Upper lobe of left lung (tissue), 6 donors: ENCODE data around the gene FUT2. TPM values are rescaled to one million over a fixed set of nuclear protein-coding genes. Genes with fewer than 3 reads are reported as not detected.

Source experiments
- ATAC-seq, 2 donors: fragments of 200-7000 bp; cut with Tn5 transposase; one replicate each; pipeline ENCODE4 v1.9.1; 2022; ENCODE audit warnings: mild to moderate bottlenecking in 2 of 2, moderate library complexity in 2 of 2; ENCODE audit not compliant: low FRiP score in 2 of 2
- DNase-seq, 2 donors: peaks; one replicate each; pipeline ENCODE4 v3.0.0-alpha.2; 2019 to 2020
- H3K27ac ChIP-seq, 4 donors: fragments of 200-600 bp; sonication (generic); one replicate each; pipeline ENCODE4 v1.5.1; 2016 to 2019
- H3K27me3 ChIP-seq, 4 donors: fragments of 200-600 bp; sonication (generic); one replicate each; pipeline ENCODE4 v1.5.1; 2017 to 2019
- H3K36me3 ChIP-seq, 4 donors: fragments of 200-600 bp; sonication (generic); one replicate each; pipeline ENCODE4 v1.5.1; 2016 to 2019
- H3K4me1 ChIP-seq, 4 donors: fragments of 200-600 bp; sonication (generic); one replicate each; pipeline ENCODE4 v1.5.1; 2018 to 2019
- H3K4me3 ChIP-seq, 4 donors: fragments of 200-600 bp; sonication (generic); one replicate each; pipeline ENCODE4 v1.5.1; 2017 to 2019; ENCODE audit warnings: mild to moderate bottlenecking in 2 of 4, moderate library complexity in 1 of 4
- H3K9me3 ChIP-seq, 4 donors: fragments of 200-600 bp; sonication (generic); one replicate each; pipeline ENCODE4 v1.5.1; 2018 to 2019
- EP300 ChIP-seq, 4 donors: sonication (generic); formaldehyde crosslinking; IDR thresholded peaks; one replicate each; pipeline ENCODE4 v1.5.1; 2017; ENCODE audit warnings: antibody characterized with exemption in 4 of 4, control low read depth in 2 of 4
- POLR2A ChIP-seq, 4 donors: fragments of 450-650 bp; IDR thresholded peaks; one replicate each; pipeline ENCODE4 v1.5.1; 2016 to 2017; ENCODE audit warnings: antibody characterized with exemption in 4 of 4, mild to moderate bottlenecking in 2 of 4
- POLR2AphosphoS5 ChIP-seq, 2 donors: sonication (generic); formaldehyde crosslinking; IDR thresholded peaks; one replicate each; pipeline ENCODE4 v1.5.1; 2017; ENCODE audit warnings: antibody characterized with exemption in 2 of 2
- WGBS, 2 donors: methylation state at CpG; one replicate each; pipeline ENCODE4 v1.1.5; 2017 to 2018; 5-methylcytosine and 5-hydroxymethylcytosine counted together
- total RNA-seq, 6 donors: library from RNA; depleted of rRNA in 4 of 6; stranded (reverse); fragments of >200 nt in 4 of 6; gene quantifications; one replicate each; pipeline versions ENCODE4 v1.1.0 to v1.2.1, GENCODE V29; 2016 to 2021
- TF ChIP-seq, protein P1 (sequence below), 6 experiments: fragments of 450-650 bp in 4 of 6; fragments of 200-600 bp in 2 of 6; sonication (generic) in 2 of 6; IDR thresholded peaks; one replicate each; pipeline ENCODE4 v1.5.1; 2016 to 2019; ENCODE audit warnings: antibody characterized with exemption in 6 of 6
- donor health status: DM: no; HTN: no; CAD: no; lungs with moderate emphysema.
- donor health status: DM: no; HTN: yes; CAD: no; lungs with severe emphysema.

FUT2 gene
- total RNA-seq = 1 to 10 TPM in 3 of 6 donors, under 1 TPM in 2, not detected in 1; 0.15 to 4.7 (median 1.9) TPM

DNA sequence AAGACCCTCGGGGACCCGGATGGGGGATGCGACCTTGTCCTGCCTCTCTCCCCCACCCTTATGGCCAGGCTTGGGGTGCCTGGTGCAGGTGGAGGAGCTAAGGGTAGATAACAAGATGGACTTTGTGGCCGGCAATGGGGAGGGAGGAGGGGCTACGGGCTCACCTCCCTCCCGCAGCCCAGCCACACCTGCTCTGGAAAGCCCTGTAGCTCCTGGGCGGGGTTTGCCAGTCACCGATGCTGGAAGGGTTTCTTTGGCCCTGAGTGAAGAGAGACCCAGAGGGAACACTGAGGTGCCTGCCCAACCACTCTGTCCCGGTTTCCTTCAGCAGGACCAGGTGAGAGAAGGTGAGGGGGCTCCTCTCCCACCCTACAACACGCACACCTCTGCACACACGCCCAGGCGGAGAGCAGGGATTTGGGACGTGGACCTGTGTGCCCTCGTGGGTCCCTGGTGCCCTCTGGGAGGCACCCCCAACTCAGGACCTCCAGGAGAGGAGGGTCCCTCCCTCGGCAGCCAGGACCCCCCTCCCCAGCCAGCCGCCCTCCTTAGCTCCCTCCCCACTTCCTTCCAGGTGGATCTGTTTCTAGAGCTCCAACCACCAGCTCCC, at the start of gene FUT2:
FUT2 (plus strand) TSS at position 229 of the 610 bp plus-strand sequence. CDS start 6,986 bp downstream, outside the sequence.
- H3K4me3 ChIP-seq = peak within 1 kb of the TSS in 3 of 4 donors; percentile 31 to 43 (median 38)
- H3K36me3 ChIP-seq = no peaks in the 10 kb centered on the region

GRCh38 chr19:48646001-48646721, 49.6 kb upstream of the FUT2 start, which contains the start of gene CA11:
TSS of gene CA11 (minus strand) at chr19:48646187. CDS start at chr19:48645632, 555 bp downstream.
- TF ChIP-seq, protein P1, sequence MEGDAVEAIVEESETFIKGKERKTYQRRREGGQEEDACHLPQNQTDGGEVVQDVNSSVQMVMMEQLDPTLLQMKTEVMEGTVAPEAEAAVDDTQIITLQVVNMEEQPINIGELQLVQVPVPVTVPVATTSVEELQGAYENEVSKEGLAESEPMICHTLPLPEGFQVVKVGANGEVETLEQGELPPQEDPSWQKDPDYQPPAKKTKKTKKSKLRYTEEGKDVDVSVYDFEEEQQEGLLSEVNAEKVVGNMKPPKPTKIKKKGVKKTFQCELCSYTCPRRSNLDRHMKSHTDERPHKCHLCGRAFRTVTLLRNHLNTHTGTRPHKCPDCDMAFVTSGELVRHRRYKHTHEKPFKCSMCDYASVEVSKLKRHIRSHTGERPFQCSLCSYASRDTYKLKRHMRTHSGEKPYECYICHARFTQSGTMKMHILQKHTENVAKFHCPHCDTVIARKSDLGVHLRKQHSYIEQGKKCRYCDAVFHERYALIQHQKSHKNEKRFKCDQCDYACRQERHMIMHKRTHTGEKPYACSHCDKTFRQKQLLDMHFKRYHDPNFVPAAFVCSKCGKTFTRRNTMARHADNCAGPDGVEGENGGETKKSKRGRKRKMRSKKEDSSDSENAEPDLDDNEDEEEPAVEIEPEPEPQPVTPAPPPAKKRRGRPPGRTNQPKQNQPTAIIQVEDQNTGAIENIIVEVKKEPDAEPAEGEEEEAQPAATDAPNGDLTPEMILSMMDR (IDR thresholded peaks at IDR 0.05) = peak; percentile 85 to 97 (median 92)
- TF ChIP-seq POLR2AphosphoS5 (IDR thresholded peaks at IDR 0.05) = peak in 1 of 2 donors; percentile 30
- peak in 1 of 4 donors; percentile 37 for TF ChIP-seq POLR2A (IDR thresholded peaks at IDR 0.05)
- no peak for TF ChIP-seq EP300 (IDR thresholded peaks at IDR 0.05)
- peak; percentile 92 for DNase-seq
- WGBS, 2 donors = 1% methylated on average over 20 to 30 of the region's 33 CpGs

More for the DNA sequence above, at the start of gene FUT2:
- Histone ChIP-seq H3K9me3 (no peaks in the 10 kb centered on the region), H3K27me3 (peaks cover 0 to 4% (median 0%) of the 10 kb centered on the region in 4 donors), H3K4me1 (peaks cover 9 to 21% (median 14%) of the 10 kb centered on the region in 4 donors), H3K27ac (peak within 1 kb of the TSS in 3 of 4 donors; percentile 57 to 70 (median 68))
- WGBS, 2 donors = 53 to 58% methylated on average over 13 to 16 of the region's 16 CpGs
- peak in 1 of 4 donors; percentile 52 for TF ChIP-seq POLR2A (IDR thresholded peaks at IDR 0.05)
- no peak for TF ChIP-seq POLR2AphosphoS5 (IDR thresholded peaks at IDR 0.05)
- TF ChIP-seq, protein P1 (IDR thresholded peaks at IDR 0.05) = no peak
- TF ChIP-seq EP300 (IDR thresholded peaks at IDR 0.05) = no peak
- DNase-seq (peak in 1 of 2 donors; percentile 72), ATAC-seq (peak; percentile 20 to 66)

DNA sequence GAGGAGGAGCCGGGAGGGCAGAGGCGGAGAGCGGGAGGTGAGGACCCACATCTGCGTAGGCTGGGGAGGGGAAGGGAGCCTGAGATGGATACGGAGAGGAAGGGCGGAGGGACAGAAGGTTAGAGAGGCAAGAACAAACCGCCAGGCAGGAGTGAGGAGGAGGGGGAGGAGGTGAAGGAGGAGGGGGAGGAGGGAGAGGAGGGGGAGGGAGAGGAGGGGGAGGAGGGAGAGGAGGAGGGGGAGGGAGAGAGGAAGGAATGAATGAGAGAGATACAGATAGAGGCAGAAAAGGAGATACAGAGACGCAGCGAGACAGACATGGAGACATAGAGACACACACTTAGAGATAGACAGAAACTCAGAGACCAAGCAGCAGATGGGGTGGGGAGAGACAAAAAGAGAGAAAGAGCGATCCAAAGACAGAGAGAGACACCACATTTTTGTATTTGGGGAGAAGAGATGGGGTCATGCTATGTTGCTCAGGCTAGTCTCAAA, 49.0 kb upstream of the FUT2 start:
- Histone ChIP-seq H3K4me3 (peak overlapping the region in 3 of 4 donors; percentile 47 to 68 (median 50)), H3K36me3 (no peaks in the 10 kb centered on the region), H3K27ac (peak overlapping the region; percentile 74 to 92 (median 83)), H3K9me3 (no peaks in the 10 kb centered on the region), H3K27me3 (no peaks in the 10 kb centered on the region), H3K4me1 (peaks cover 17 to 23% (median 23%) of the 10 kb centered on the region in 4 donors)
- WGBS, 2 donors = 9 to 13% methylated on average over 8 to 10 of the region's 10 CpGs
- ATAC-seq = no peak
- no peak for DNase-seq
- TF ChIP-seq, protein P1 (IDR thresholded peaks at IDR 0.05) = peak in 1 of 6 experiments; percentile 4
- TF ChIP-seq POLR2AphosphoS5 (IDR thresholded peaks at IDR 0.05) (no peak), EP300 (IDR thresholded peaks at IDR 0.05) (no peak), POLR2A (IDR thresholded peaks at IDR 0.05) (no peak)

More at GRCh38 chr19:48646001-48646721, 49.6 kb upstream of the FUT2 start, which contains the start of gene CA11:
- ATAC-seq = peak; percentile 94 to 96
- Histone ChIP-seq H3K4me1 (peaks cover 17 to 23% (median 23%) of the 10 kb centered on the region in 4 donors), H3K27me3 (no peaks in the 10 kb centered on the region), H3K27ac (peak within 1 kb of the TSS; percentile 74 to 92 (median 83)), H3K9me3 (no peaks in the 10 kb centered on the region), H3K36me3 (no peaks in the 10 kb centered on the region), H3K4me3 (peak within 1 kb of the TSS; percentile 47 to 68 (median 56))

DNA sequence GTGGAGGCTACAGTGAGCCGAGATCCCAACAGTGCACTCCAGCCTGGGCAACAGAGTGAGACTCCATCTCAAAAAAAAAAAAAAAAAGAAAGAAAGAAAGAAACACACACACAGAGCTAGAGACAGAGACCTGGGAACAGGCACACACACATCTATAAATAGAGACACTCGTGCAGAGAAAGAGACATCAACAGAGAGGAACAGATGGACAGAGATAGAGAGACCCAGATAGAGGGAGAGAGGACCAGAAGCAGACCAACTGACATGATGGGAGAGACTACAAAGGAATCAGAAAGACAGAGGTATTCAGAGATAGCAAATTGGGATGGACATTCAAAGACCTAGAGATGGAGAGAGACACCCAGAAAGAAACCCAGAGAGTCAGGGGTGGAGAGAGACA, 47.6 kb upstream of the FUT2 start:
- DNase-seq = no peak
- no peak overlapping the region for H3K4me3 ChIP-seq
- no peaks in the 10 kb centered on the region for H3K27me3 ChIP-seq
- H3K9me3 ChIP-seq = no peaks in the 10 kb centered on the region
- H3K4me1 ChIP-seq = peaks cover 17 to 23% (median 23%) of the 10 kb centered on the region in 4 donors
- no peak overlapping the region for H3K27ac ChIP-seq
- 65 to 72% methylated on average over 2 of the region's 2 CpGs for WGBS, 2 donors
- no peak for TF ChIP-seq EP300 (IDR thresholded peaks at IDR 0.05)
- no peak for TF ChIP-seq POLR2A (IDR thresholded peaks at IDR 0.05)
- TF ChIP-seq, protein P1 (IDR thresholded peaks at IDR 0.05) = no peak
- TF ChIP-seq POLR2AphosphoS5 (IDR thresholded peaks at IDR 0.05) = no peak
- no peaks in the 10 kb centered on the region for H3K36me3 ChIP-seq
- ATAC-seq = no peak
